NCI-H748 (cell line): ENCODE data around the gene GALNT9.
"Not testable (repeated sequence)": the region's sequence is repeated elsewhere in the genome, so short reads cannot be mapped to it uniquely, and the experiment has no call there.

ENCODE experiments used
- DNase-seq: peaks from one replicate; lab custom pipeline; 2025; ENCODE audit not compliant: unreplicated experiment; lab: John Stamatoyannopoulos, UW

GALNT9 gene

GRCh38 chr12:132151145-132151765 lies 178.1 kb downstream of the GALNT9 start:
- no peak for DNase-seq

GRCh38 chr12:132150780-132151144 lies 178.6 kb downstream of the GALNT9 start:
- no peak for DNase-seq

- DNase-seq = not testable (repeated sequence)
Measured at GRCh38 chr12:132149526-132149925, 179.9 kb downstream of the GALNT9 start.

GRCh38 chr12:132148368-132149045 lies 180.9 kb downstream of the GALNT9 start:
- DNase-seq = no peak

- DNase-seq = no peak
Measured at GRCh38 chr12:132147423-132148367, 181.7 kb downstream of the GALNT9 start.

GRCh38 chr12:132146772-132147422 lies 182.5 kb downstream of the GALNT9 start:
- no peak for DNase-seq
